ENCODE measurements around the gene ACER2. TPM values are rescaled to one million over a fixed set of nuclear protein-coding genes. Genes with fewer than 3 reads are reported as not detected.
"Not testable (repeated sequence)": the region's sequence is repeated elsewhere in the genome, so short reads cannot be mapped to it uniquely, and the experiment has no call there.

ACER2 gene
- total RNA-seq, 4 donors from 2014 or later: 1.7 to 4.8 (median 2.4) TPM

GRCh38 chr9:19410195-19410503 lies 1.3 kb downstream of the ACER2 start:
- no peaks in the 10 kb centered on the region for H3K27me3 ChIP-seq
- no peak for DNase-seq
- H3K4me1 ChIP-seq: peaks cover 13 to 16% of the 10 kb centered on the region in 2 donors
- H3K9me3 ChIP-seq: no peaks in the 10 kb centered on the region
- H3K36me3 ChIP-seq: no peaks in the 10 kb centered on the region
- intact Hi-C loops (cut with DNase I; ENCODE audit: low total_unique reads) (no loop called here), in situ Hi-C loops (cut with MboI; ENCODE audit: low sequenced_read_pairs in 4 of 4) (loop anchor here in 1 of 4 donors (25.0 kb wide), 1 partner anchor 98 kb away; no protein-coding TSS in a partner anchor)
- ATAC-seq: no peak
- H3K4me3 ChIP-seq: peak overlapping the region; percentile 84 to 97 (median 93)
- H3K27ac ChIP-seq: peak overlapping the region; percentile 82 to 89 (median 88)
- TF ChIP-seq CTCF (IDR thresholded peaks at IDR 0.05 in 4 of 5, conservative IDR thresholded peaks at IDR 0.05 in 1 of 5) (no peak), POLR2A (IDR thresholded peaks at IDR 0.05) (no peak)

GRCh38 chr9:19410594-19410993 lies 1.8 kb downstream of the ACER2 start:
- in situ Hi-C loops (cut with MboI; ENCODE audit: low sequenced_read_pairs in 4 of 4): loop anchor here in 1 of 4 donors (25.0 kb wide), 1 partner anchor 98 kb away; no protein-coding TSS in a partner anchor
- TF ChIP-seq POLR2A (IDR thresholded peaks at IDR 0.05) (no peak), CTCF (IDR thresholded peaks at IDR 0.05 in 4 of 5, conservative IDR thresholded peaks at IDR 0.05 in 1 of 5) (no peak)
- peak overlapping the region in 2 of 4 donors; percentile 88 to 89 for H3K27ac ChIP-seq

GRCh38 chr9:19411316-19411715 lies 2.5 kb downstream of the ACER2 start:
- no peak overlapping the region for H3K4me3 ChIP-seq
- intact Hi-C loops (cut with DNase I; ENCODE audit: low total_unique reads): no loop called here
- no peak for ATAC-seq
- no peak for TF ChIP-seq POLR2A (IDR thresholded peaks at IDR 0.05)
- peak in 1 of 2 donors; percentile 23 for DNase-seq
- H3K9me3 ChIP-seq: no peaks in the 10 kb centered on the region
- H3K27me3 ChIP-seq: no peaks in the 10 kb centered on the region
- H3K36me3 ChIP-seq: no peaks in the 10 kb centered on the region
- no peak overlapping the region for H3K27ac ChIP-seq
- peaks cover 13 to 16% of the 10 kb centered on the region in 2 donors for H3K4me1 ChIP-seq
- in situ Hi-C loops (cut with MboI; ENCODE audit: low sequenced_read_pairs in 4 of 4): loop anchor here in 1 of 4 donors (25.0 kb wide), 1 partner anchor 99 kb away; no protein-coding TSS in a partner anchor

More at GRCh38 chr9:19410594-19410993, 1.8 kb downstream of the ACER2 start:
- Histone ChIP-seq H3K36me3 (no peaks in the 10 kb centered on the region), H3K9me3 (no peaks in the 10 kb centered on the region), H3K4me3 (no peak overlapping the region), H3K27me3 (no peaks in the 10 kb centered on the region), H3K4me1 (peaks cover 13 to 16% of the 10 kb centered on the region in 2 donors)
- intact Hi-C loops (cut with DNase I; ENCODE audit: low total_unique reads): no loop called here
- ATAC-seq: no peak
- no peak for DNase-seq

GRCh38 chr9:19413456-19413855 lies 4.6 kb downstream of the ACER2 start:
- H3K36me3 ChIP-seq; ATAC-seq; H3K27me3 ChIP-seq; DNase-seq; H3K4me3 ChIP-seq; H3K9me3 ChIP-seq; intact Hi-C loops (cut with DNase I; ENCODE audit: low total_unique reads); H3K27ac ChIP-seq: not testable (repeated sequence)
- in situ Hi-C loops (cut with MboI; ENCODE audit: low sequenced_read_pairs in 4 of 4): loop anchor here in 1 of 4 donors (25.0 kb wide), 1 partner anchor 101 kb away; no protein-coding TSS in a partner anchor
- peaks cover 12 to 13% of the 10 kb centered on the region in 2 donors for H3K4me1 ChIP-seq

GRCh38 chr9:19416143-19416542 lies 7.3 kb downstream of the ACER2 start:
- Histone ChIP-seq H3K4me3 (no peak overlapping the region), H3K27ac (no peak overlapping the region), H3K4me1 (no peaks in the 10 kb centered on the region), H3K36me3 (no peaks in the 10 kb centered on the region), H3K9me3 (no peaks in the 10 kb centered on the region), H3K27me3 (no peaks in the 10 kb centered on the region)
- intact Hi-C loops (cut with DNase I; ENCODE audit: low total_unique reads) (no loop called here), in situ Hi-C loops (cut with MboI; ENCODE audit: low sequenced_read_pairs in 4 of 4) (loop anchor here in 1 of 4 donors (25.0 kb wide), 1 partner anchor 104 kb away; no protein-coding TSS in a partner anchor)
- ATAC-seq (no peak), DNase-seq (no peak)
- TF ChIP-seq POLR2A (IDR thresholded peaks at IDR 0.05) (no peak), CTCF (IDR thresholded peaks at IDR 0.05 in 4 of 5, conservative IDR thresholded peaks at IDR 0.05 in 1 of 5) (no peak)

- Histone ChIP-seq H3K36me3 (no peaks in the 10 kb centered on the region), H3K9me3 (no peaks in the 10 kb centered on the region), H3K27ac (no peak overlapping the region), H3K4me1 (no peaks in the 10 kb centered on the region), H3K4me3 (no peak overlapping the region), H3K27me3 (no peaks in the 10 kb centered on the region)
- intact Hi-C loops (cut with DNase I; ENCODE audit: low total_unique reads): no loop called here
- in situ Hi-C loops (cut with MboI; ENCODE audit: low sequenced_read_pairs in 4 of 4): loop anchor here in 1 of 4 donors (25.0 kb wide), 1 partner anchor 109 kb away; no protein-coding TSS in a partner anchor
- ATAC-seq (no peak), DNase-seq (no peak)
- no peak for TF ChIP-seq POLR2A (IDR thresholded peaks at IDR 0.05)
- TF ChIP-seq CTCF (IDR thresholded peaks at IDR 0.05 in 4 of 5, conservative IDR thresholded peaks at IDR 0.05 in 1 of 5): no peak
Observed at GRCh38 chr9:19420877-19421276, 12.1 kb downstream of the ACER2 start.

Measured in gastrocnemius medialis (tissue), 4 donors.